Measurements from ENCODE around the gene MARCO.

DNA sequence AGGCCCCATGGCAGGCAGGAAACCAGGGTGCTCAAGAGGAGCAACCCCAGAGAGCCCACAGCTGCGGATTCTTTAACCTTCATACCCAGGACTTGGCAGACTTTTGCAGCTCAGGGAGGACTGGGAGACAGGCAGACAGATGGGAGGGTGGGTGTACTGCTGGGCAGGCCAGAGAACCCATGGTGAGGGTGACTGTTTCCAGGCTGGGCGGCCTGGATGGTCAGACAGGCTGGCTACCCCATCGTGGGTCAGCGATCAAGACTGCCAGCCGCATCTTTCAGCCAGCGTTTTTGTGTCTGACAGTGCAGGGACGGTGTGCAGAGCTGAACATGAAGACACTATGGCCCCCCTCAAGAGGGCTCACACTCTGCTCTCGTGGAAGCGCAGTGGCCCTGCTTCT lies 82.2 kb downstream of the MARCO start:
- TF ChIP-seq, protein P1, sequence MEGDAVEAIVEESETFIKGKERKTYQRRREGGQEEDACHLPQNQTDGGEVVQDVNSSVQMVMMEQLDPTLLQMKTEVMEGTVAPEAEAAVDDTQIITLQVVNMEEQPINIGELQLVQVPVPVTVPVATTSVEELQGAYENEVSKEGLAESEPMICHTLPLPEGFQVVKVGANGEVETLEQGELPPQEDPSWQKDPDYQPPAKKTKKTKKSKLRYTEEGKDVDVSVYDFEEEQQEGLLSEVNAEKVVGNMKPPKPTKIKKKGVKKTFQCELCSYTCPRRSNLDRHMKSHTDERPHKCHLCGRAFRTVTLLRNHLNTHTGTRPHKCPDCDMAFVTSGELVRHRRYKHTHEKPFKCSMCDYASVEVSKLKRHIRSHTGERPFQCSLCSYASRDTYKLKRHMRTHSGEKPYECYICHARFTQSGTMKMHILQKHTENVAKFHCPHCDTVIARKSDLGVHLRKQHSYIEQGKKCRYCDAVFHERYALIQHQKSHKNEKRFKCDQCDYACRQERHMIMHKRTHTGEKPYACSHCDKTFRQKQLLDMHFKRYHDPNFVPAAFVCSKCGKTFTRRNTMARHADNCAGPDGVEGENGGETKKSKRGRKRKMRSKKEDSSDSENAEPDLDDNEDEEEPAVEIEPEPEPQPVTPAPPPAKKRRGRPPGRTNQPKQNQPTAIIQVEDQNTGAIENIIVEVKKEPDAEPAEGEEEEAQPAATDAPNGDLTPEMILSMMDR (IDR thresholded peaks at IDR 0.05), result no peak
- no peak for TF ChIP-seq POLR2A (IDR thresholded peaks at IDR 0.05)

Data from prostate gland (tissue), 2 donors.